Transverse colon (tissue), 4 donors: ENCODE data around the gene OBSCN. TPM values are rescaled to one million over a fixed set of nuclear protein-coding genes. Genes with fewer than 3 reads are reported as not detected.

Experiments used
- DNase-seq: peaks from one replicate; pipeline ENCODE4 v3.0.0-alpha.2; 2019
- H3K27ac ChIP-seq, 4 donors: fragments of 200-600 bp; sonication (generic); 2 replicates each; pipeline ENCODE4 v1.5.1; 2016 to 2018; ENCODE audit warnings: inconsistent platforms in 4 of 4
- H3K27me3 ChIP-seq: fragments of 200-600 bp; sonication (generic); 2 replicates; pipeline ENCODE4 v1.5.1; 2017; ENCODE audit warnings: inconsistent platforms
- H3K36me3 ChIP-seq, 4 donors: fragments of 200-600 bp; sonication (generic); 2 replicates each; pipeline ENCODE4 v1.5.1; 2017 to 2019; ENCODE audit warnings: inconsistent platforms in 4 of 4
- H3K4me1 ChIP-seq, 4 donors: fragments of 200-600 bp; sonication (generic); 2 replicates each; pipeline ENCODE4 v1.5.1; 2017 to 2020; ENCODE audit warnings: inconsistent platforms in 4 of 4
- H3K4me3 ChIP-seq, 4 donors: fragments of 200-600 bp; sonication (generic); 1 replicate in 1 of 4; 2 replicates in 3 of 4; pipeline versions ENCODE4 v1.5.1 to v1.6.1; 2017 to 2019; ENCODE audit warnings: inconsistent platforms in 4 of 4
- H3K9me3 ChIP-seq, 2 donors: fragments of 200-600 bp; sonication (generic); 2 replicates each; pipeline ENCODE4 v1.5.1; 2017 to 2019; ENCODE audit warnings: inconsistent platforms in 2 of 2
- EP300 ChIP-seq: sonication (generic); formaldehyde crosslinking; IDR thresholded peaks from one replicate; pipeline ENCODE4 v1.6.1; 2017; ENCODE audit warnings: antibody characterized with exemption, low read depth
- POLR2A ChIP-seq: fragments of 450-650 bp; IDR thresholded peaks from one replicate; pipeline ENCODE4 v1.6.1; 2016; ENCODE audit warnings: antibody characterized with exemption, mild to moderate bottlenecking, moderate library complexity
- POLR2AphosphoS5 ChIP-seq, 3 donors: sonication (generic); formaldehyde crosslinking; IDR thresholded peaks; one replicate each; pipeline ENCODE4 v1.6.1; 2016; ENCODE audit warnings: antibody characterized with exemption in 3 of 3
- WGBS, 2 donors: methylation state at CpG; one replicate each; pipeline ENCODE4 v1.1.5; 2018; ENCODE audit warnings: low coverage in 1 of 2; 5-methylcytosine and 5-hydroxymethylcytosine counted together
- in situ Hi-C, 4 donors: fragments of 200-750 bp; cut with MboI; loops; one replicate each; pipeline versions ENCODE4 v1.15.0 to v1.15.1; 2017; ENCODE audit warnings: low sequenced_read_pairs in 3 of 4, low pct_ligation_motif_present in 1 of 4, low pct_unique_long_range_greater_than_20kb in 1 of 4
- intact Hi-C: fragments of 100-400 bp; cut with DNase I; formaldehyde crosslinking; loops from one replicate; pipeline ENCODE4 v1.15.1; 2023; ENCODE audit warnings: low total_unique reads
- total RNA-seq, 4 donors: library from RNA; depleted of rRNA; stranded (reverse); fragments of >200 nt; gene quantifications; one replicate each; pipeline ENCODE4 v1.1.0, GENCODE V29; 2016
- TF ChIP-seq, protein P1 (sequence below), 5 experiments: fragments of 200-600 bp in 3 of 5; fragments of 450-650 bp in 2 of 5; sonication (generic) in 3 of 5; IDR thresholded peaks; 1 replicate in 2 of 5; 2 replicates in 3 of 5; pipeline ENCODE4 v1.5.1; 2016 to 2017; ENCODE audit warnings: antibody characterized with exemption in 5 of 5, inconsistent platforms in 3 of 5, mild to moderate bottlenecking in 2 of 5, moderate library complexity in 1 of 5

Gene OBSCN
- total RNA-seq, 4 donors from 2014 or later: 11.9 to 21.7 (median 15.8) TPM

GRCh38 chr1:228294717-228295116 lies 86.9 kb downstream of the OBSCN start:
- WGBS, 2 donors: 80 to 87% methylated on average over 1 to 10 of the region's 10 CpGs
- Histone ChIP-seq H3K36me3 (no peaks in the 10 kb centered on the region), H3K9me3 (no peaks in the 10 kb centered on the region), H3K4me3 (no peak overlapping the region), H3K27me3 (no peaks in the 10 kb centered on the region), H3K4me1 (no peaks in the 10 kb centered on the region), H3K27ac (no peak overlapping the region)
- intact Hi-C loops (no loop called here), in situ Hi-C loops (no loop called here)
- no peak for DNase-seq
- TF ChIP-seq, protein P1, sequence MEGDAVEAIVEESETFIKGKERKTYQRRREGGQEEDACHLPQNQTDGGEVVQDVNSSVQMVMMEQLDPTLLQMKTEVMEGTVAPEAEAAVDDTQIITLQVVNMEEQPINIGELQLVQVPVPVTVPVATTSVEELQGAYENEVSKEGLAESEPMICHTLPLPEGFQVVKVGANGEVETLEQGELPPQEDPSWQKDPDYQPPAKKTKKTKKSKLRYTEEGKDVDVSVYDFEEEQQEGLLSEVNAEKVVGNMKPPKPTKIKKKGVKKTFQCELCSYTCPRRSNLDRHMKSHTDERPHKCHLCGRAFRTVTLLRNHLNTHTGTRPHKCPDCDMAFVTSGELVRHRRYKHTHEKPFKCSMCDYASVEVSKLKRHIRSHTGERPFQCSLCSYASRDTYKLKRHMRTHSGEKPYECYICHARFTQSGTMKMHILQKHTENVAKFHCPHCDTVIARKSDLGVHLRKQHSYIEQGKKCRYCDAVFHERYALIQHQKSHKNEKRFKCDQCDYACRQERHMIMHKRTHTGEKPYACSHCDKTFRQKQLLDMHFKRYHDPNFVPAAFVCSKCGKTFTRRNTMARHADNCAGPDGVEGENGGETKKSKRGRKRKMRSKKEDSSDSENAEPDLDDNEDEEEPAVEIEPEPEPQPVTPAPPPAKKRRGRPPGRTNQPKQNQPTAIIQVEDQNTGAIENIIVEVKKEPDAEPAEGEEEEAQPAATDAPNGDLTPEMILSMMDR (IDR thresholded peaks at IDR 0.05): no peak
- no peak for TF ChIP-seq POLR2A
- no peak for TF ChIP-seq POLR2AphosphoS5 (IDR thresholded peaks at IDR 0.05)
- no peak for TF ChIP-seq EP300

- no peak for DNase-seq
- in situ Hi-C loops: no loop called here
Measured at GRCh38 chr1:228295201-228295600, 87.4 kb downstream of the OBSCN start.

DNA sequence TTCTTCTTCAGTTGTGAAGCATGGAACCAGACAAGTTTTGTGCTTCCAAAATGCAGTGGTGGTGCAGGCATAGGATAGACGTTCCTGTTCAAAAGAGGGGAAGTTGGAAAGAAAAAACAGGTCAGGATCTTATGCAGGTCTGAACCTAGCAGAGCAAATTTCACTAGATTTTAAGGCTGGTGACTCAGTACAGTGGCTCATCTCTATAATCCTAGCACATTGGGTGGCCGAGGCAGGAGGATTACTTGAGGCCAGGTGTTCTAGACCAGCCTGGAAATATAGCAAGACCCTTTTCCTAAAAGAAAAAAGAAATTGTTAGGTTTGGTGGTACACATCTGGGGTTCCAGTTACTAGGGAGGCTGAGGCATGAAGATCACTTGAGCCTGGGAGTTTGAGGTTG lies 88.1 kb downstream of the OBSCN start:
- H3K4me1 ChIP-seq: no peaks in the 10 kb centered on the region
- intact Hi-C loops (no loop called here), in situ Hi-C loops (no loop called here)
- no peak for DNase-seq
- TF ChIP-seq POLR2AphosphoS5 (IDR thresholded peaks at IDR 0.05) (no peak), EP300 (no peak), POLR2A (no peak)
- TF ChIP-seq, protein P1 (IDR thresholded peaks at IDR 0.05): no peak
- H3K9me3 ChIP-seq: peaks cover 0 to 2% of the 10 kb centered on the region in 2 donors
- WGBS, 2 donors: 54% methylated on average over 2 of the region's 2 CpGs; no CpG with 5 or more reads in 1 of the 2 donors
- no peak overlapping the region for H3K4me3 ChIP-seq
- no peaks in the 10 kb centered on the region for H3K36me3 ChIP-seq
- no peak overlapping the region for H3K27ac ChIP-seq
- no peaks in the 10 kb centered on the region for H3K27me3 ChIP-seq

More at GRCh38 chr1:228295201-228295600, 87.4 kb downstream of the OBSCN start:
- Histone ChIP-seq H3K27me3 (no peaks in the 10 kb centered on the region), H3K36me3 (no peaks in the 10 kb centered on the region), H3K9me3 (no peaks in the 10 kb centered on the region), H3K4me3 (no peak overlapping the region), H3K27ac (no peak overlapping the region), H3K4me1 (no peaks in the 10 kb centered on the region)
- intact Hi-C loops: no loop called here
- 91% methylated on average over 5 of the region's 5 CpGs; no CpG with 5 or more reads in 1 of the 2 donors for WGBS, 2 donors
- TF ChIP-seq POLR2AphosphoS5 (IDR thresholded peaks at IDR 0.05): no peak
- TF ChIP-seq EP300: no peak
- TF ChIP-seq POLR2A: no peak
- TF ChIP-seq, protein P1 (IDR thresholded peaks at IDR 0.05): no peak

DNA sequence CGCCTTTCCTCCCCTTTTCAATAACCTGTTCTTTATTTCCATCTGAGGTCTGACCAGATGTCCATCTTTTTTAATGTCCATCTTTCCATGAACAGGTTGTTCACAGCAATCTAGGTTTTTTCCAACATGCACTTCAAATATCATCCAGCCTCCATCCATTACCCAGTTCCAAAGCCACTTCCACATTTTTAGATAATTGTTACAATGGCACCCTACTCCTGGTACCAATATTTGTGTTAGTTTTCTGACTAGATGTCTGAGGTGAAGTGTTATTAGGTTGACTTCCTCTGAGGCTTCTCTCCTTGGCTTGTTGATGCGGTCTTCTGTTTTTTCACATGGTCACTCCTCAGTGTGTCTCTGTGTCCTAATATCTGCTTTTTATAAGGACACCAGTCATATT lies 89.4 kb downstream of the OBSCN start:
- intact Hi-C loops (no loop called here), in situ Hi-C loops (no loop called here)
- peaks cover 7 to 14% of the 10 kb centered on the region in 2 donors for H3K9me3 ChIP-seq
- no peaks in the 10 kb centered on the region for H3K27me3 ChIP-seq
- no peaks in the 10 kb centered on the region for H3K4me1 ChIP-seq
- H3K4me3 ChIP-seq: no peak overlapping the region
- no peaks in the 10 kb centered on the region for H3K36me3 ChIP-seq
- TF ChIP-seq EP300 (no peak), POLR2A (no peak), POLR2AphosphoS5 (IDR thresholded peaks at IDR 0.05) (no peak)
- TF ChIP-seq, protein P1 (IDR thresholded peaks at IDR 0.05): no peak
- WGBS, 2 donors: 76 to 94% methylated on average over 2 of the region's 2 CpGs
- H3K27ac ChIP-seq: no peak overlapping the region
- DNase-seq: no peak
